GM12878 (cell line): ENCODE measurements around the gene SHISA3. TPM values are rescaled to one million over a fixed set of nuclear protein-coding genes. Genes with fewer than 3 reads are reported as not detected.

Experiments used
- ATAC-seq: fragments of 200-7000 bp; cut with Tn5 transposase; 3 replicates; pipeline ENCODE4 v1.9.1; 2020; ENCODE audit warnings: mild to moderate bottlenecking, moderate library complexity
- BruUV-seq: library from RNA; stranded (reverse); fragments of 400-500 nt; replicated peaks from 2 replicates; lab custom pipeline; 2021; lab: Mats Ljungman, UMichigan
- CTCF ChIA-PET: fragments of 300-600 bp; sonication (Branson Sonifier 250); formaldehyde crosslinking; extraction: SDS; loops from one replicate; lab custom pipeline; 2021; ENCODE audit warnings: inconsistent platforms; lab: Yijun Ruan, JAX
- POLR2A ChIA-PET: fragments of 350-600 bp; formaldehyde crosslinking; extraction: SDS; loops from one replicate; lab custom pipeline; 2021; ENCODE audit warnings: inconsistent platforms; lab: Charles Lee
- RAD21 ChIA-PET: fragments of 300-600 bp; sonication (Branson Sonifier 250); formaldehyde crosslinking; loops from one replicate; lab custom pipeline; 2023; ENCODE audit warnings: antibody characterized with exemption; ENCODE audit not compliant: unreplicated experiment; lab: Charles Lee
- SMC1A ChIA-PET: fragments of 300-600 bp; sonication (Branson Sonifier 250); formaldehyde crosslinking; loops from one replicate; lab custom pipeline; 2023; ENCODE audit not compliant: unreplicated experiment, uncharacterized antibody; lab: Charles Lee
- DNase-seq: peaks from one replicate; pipeline ENCODE4 v3.0.0-alpha.2; 2011; ENCODE audit warnings: low read depth, low spot score
- FAIRE-seq: peaks from 3 replicates; lab custom pipeline; 2011; peaks lifted over from hg19 to GRCh38; lab: Jason Lieb, UNC
- H2AFZ ChIP-seq: 2 replicates; pipeline ENCODE4 v1.6.0; 2011; ENCODE audit warnings: low read depth, low read length, control low read depth; ENCODE audit not compliant: control insufficient read depth
- H3K27ac ChIP-seq: 2 replicates; pipeline ENCODE4 v1.5.1; 2011; ENCODE audit warnings: control low read depth; ENCODE audit not compliant: control insufficient read depth, insufficient read depth
- H3K27me3 ChIP-seq, 2 experiments: replicated peaks in 1 of 2; 2 replicates each; pipeline versions ENCODE4 v1.6.0 to v1.6.1; 2011; ENCODE audit warnings: low read length in 1 of 2; ENCODE audit not compliant: control insufficient read depth in 2 of 2, insufficient read depth in 2 of 2
- H3K36me3 ChIP-seq, 2 experiments: 2 replicates each; pipeline ENCODE4 v1.5.1; 2011; ENCODE audit warnings: low read length in 1 of 2; ENCODE audit not compliant: control insufficient read depth in 2 of 2, insufficient read depth in 2 of 2
- H3K4me1 ChIP-seq: 2 replicates; pipeline ENCODE4 v1.6.1; 2011; ENCODE audit warnings: mild to moderate bottlenecking, low read length, moderate library complexity, mixed read lengths; ENCODE audit not compliant: control insufficient read depth, insufficient read depth
- H3K4me2 ChIP-seq: 2 replicates; pipeline ENCODE4 v1.6.0; 2011; ENCODE audit warnings: control low read depth; ENCODE audit not compliant: control insufficient read depth, insufficient read depth
- H3K4me3 ChIP-seq: fragments of 200-600 bp; sonication (generic); 2 replicates; pipeline ENCODE4 v1.5.1; 2016
- H3K79me2 ChIP-seq: 2 replicates; pipeline ENCODE4 v1.6.0; 2011; ENCODE audit warnings: low read length; ENCODE audit not compliant: control insufficient read depth, insufficient read depth
- H3K9ac ChIP-seq: 2 replicates; pipeline ENCODE4 v1.8.0; 2011; ENCODE audit warnings: low read length, control low read depth, mixed read lengths; ENCODE audit not compliant: control insufficient read depth, insufficient read depth
- H3K9me3 ChIP-seq: replicated peaks from 3 replicates; pipeline ENCODE4 v1.5.1; 2011; ENCODE audit warnings: mild to moderate bottlenecking, low read length; ENCODE audit not compliant: control insufficient read depth, insufficient read depth
- H4K20me1 ChIP-seq: 2 replicates; pipeline ENCODE4 v1.6.0; 2011; ENCODE audit not compliant: control insufficient read depth, insufficient read depth
- ASH2L ChIP-seq: fragments of 300-600, 200-600 bp; sonication (generic); IDR thresholded peaks from 2 replicates; pipeline ENCODE4 v1.6.1; 2017; ENCODE audit warnings: low read depth, mild to moderate bottlenecking, borderline replicate concordance
- ATF7 ChIP-seq: fragments of 450-650 bp; IDR thresholded peaks from 2 replicates; pipeline ENCODE4 v1.6.1; 2016; ENCODE audit warnings: low read depth, mild to moderate bottlenecking
- CBX3 ChIP-seq: fragments of 200-600 bp; sonication (generic); IDR thresholded peaks from 2 replicates; pipeline ENCODE4 v1.6.1; 2016; ENCODE audit warnings: low read depth, borderline replicate concordance
- CREB1 ChIP-seq: IDR thresholded peaks from 2 replicates; pipeline ENCODE4 v1.6.1; 2012; ENCODE audit warnings: low read depth, mild to moderate bottlenecking, inconsistent platforms
- CREM ChIP-seq: IDR thresholded peaks from 2 replicates; pipeline ENCODE4 v1.6.1; 2014; ENCODE audit warnings: antibody characterized with exemption, low read depth
- EP300 ChIP-seq, 2 experiments: fragments of 150-350 bp in 1 of 2; IDR thresholded peaks; 2 replicates each; pipeline ENCODE4 v1.6.1; 2011 to 2012; ENCODE audit warnings: low read depth in 2 of 2, low read length in 2 of 2, borderline replicate concordance in 1 of 2, improper control_type of control experiment in 1 of 2, inconsistent platforms in 1 of 2; ENCODE audit not compliant: control insufficient read depth in 1 of 2
- ETV6 ChIP-seq, 2 experiments: fragments of 450-650 bp in 1 of 2; IDR thresholded peaks in 1 of 2; conservative IDR thresholded peaks in 1 of 2; 2 replicates each; pipeline ENCODE4 v1.6.1; 2014; ENCODE audit warnings: antibody characterized with exemption in 1 of 2, borderline replicate concordance in 1 of 2, low read depth in 1 of 2, mild to moderate bottlenecking in 1 of 2, moderate library complexity in 1 of 2
- HDAC6 ChIP-seq: fragments of 200-600 bp; sonication (generic); IDR thresholded peaks from one replicate; pipeline ENCODE4 v1.8.0; 2017; ENCODE audit warnings: antibody characterized with exemption; ENCODE audit not compliant: unreplicated experiment
- MYC ChIP-seq: IDR thresholded peaks from 2 replicates; pipeline ENCODE4 v1.6.1; 2011; ENCODE audit warnings: mild to moderate bottlenecking, low read length, moderate library complexity, inconsistent platforms; ENCODE audit not compliant: insufficient read depth, insufficient replicate concordance, insufficient read length, severe bottlenecking
- PAX8 ChIP-seq: fragments of 450-650 bp; IDR thresholded peaks from 2 replicates; pipeline ENCODE4 v1.6.1; 2017; ENCODE audit warnings: mild to moderate bottlenecking, moderate library complexity
- POLR2AphosphoS5 ChIP-seq: IDR thresholded peaks from 2 replicates; pipeline ENCODE4 v1.6.1; 2011; ENCODE audit warnings: mild to moderate bottlenecking, low read length, inconsistent platforms
- RAD51 ChIP-seq: fragments of 450-650 bp; IDR thresholded peaks from 2 replicates; pipeline ENCODE4 v1.6.1; 2016; ENCODE audit warnings: moderate library complexity, mild to moderate bottlenecking, inconsistent platforms
- ZNF217 ChIP-seq: fragments of 450-650 bp; IDR thresholded peaks from 2 replicates; pipeline ENCODE4 v1.6.1; 2017; ENCODE audit warnings: antibody characterized with exemption, mild to moderate bottlenecking
- WGBS: methylation state at CpG from one replicate; pipeline ENCODE4 v1.1.6; 2016; ENCODE audit warnings: low lambda C conversion rate; ENCODE audit not compliant: insufficient replicate concordance, insufficient coverage; ENCODE audit errors: missing lambda C conversion rate; 5-methylcytosine and 5-hydroxymethylcytosine counted together
- in situ Hi-C: fragments of 300-500 bp; cut with MboI; formaldehyde crosslinking; loops from 9 replicates; pipeline ENCODE4 v1.14.3; 2018; ENCODE audit warnings: mixed read lengths
- intact Hi-C: fragments of 100-400 bp; cut with micrococcal nuclease; formaldehyde crosslinking; loops from one replicate; pipeline ENCODE4 v1.14.2; 2022; ENCODE audit not compliant: unreplicated experiment
- polyA plus RNA-seq, 11 experiments: library from polyadenylated mRNA; depleted of rRNA in 4 of 11; unstranded in 6 of 11; stranded (reverse) in 5 of 11; fragments of >200 nt; fragmentation: Nextera tagmentation in 4 of 11; fragmentation: Illumina TruSeq in 1 of 11; extraction: Ambion mirVana in 4 of 11; extraction: Trizol in 1 of 11; gene quantifications; 1 replicate in 1 of 11; 2 replicates in 10 of 11; pipeline versions ENCODE4 v1.2.1 to v1.2.3, GENCODE V29; 2011 to 2016; ENCODE audit warnings: inconsistent platforms in 2 of 11, missing spikeins in 2 of 11, low read depth in 1 of 11
- total RNA-seq, 4 experiments: library from RNA; depleted of rRNA in 3 of 4; stranded (reverse); fragments of >200 nt in 3 of 4; fragmentation: Illumina TruSeq in 1 of 4; extraction: Trizol in 1 of 4; gene quantifications; 2 replicates each; pipeline versions ENCODE4 v1.2.1 to v1.2.3, GENCODE V29; 2013 to 2021
- TF ChIP-seq, protein P1 (sequence below): IDR thresholded peaks from 2 replicates; pipeline ENCODE4 v1.6.1; 2012; ENCODE audit warnings: low read length, inconsistent platforms
- TF ChIP-seq, protein P2 (sequence below): fragments of 450-650 bp; formaldehyde crosslinking; IDR thresholded peaks from 2 replicates; pipeline ENCODE4 v1.5.0; 2022; ENCODE audit warnings: mild to moderate bottlenecking, missing genetic modification characterization
- TF ChIP-seq, protein P3 (sequence below): IDR thresholded peaks from 2 replicates; pipeline ENCODE4 v1.6.1; 2011; ENCODE audit warnings: borderline replicate concordance, low read depth, mild to moderate bottlenecking, moderate library complexity, low read length; ENCODE audit not compliant: insufficient read depth, poor library complexity, severe bottlenecking

Gene SHISA3
- total and polyA plus RNA-seq, 10 of the 15 experiments (the other 5 are each of a cell fraction or from before 2014, with no cell fraction given) = 0.03 to 7.2 (median 4.4) TPM

DNA sequence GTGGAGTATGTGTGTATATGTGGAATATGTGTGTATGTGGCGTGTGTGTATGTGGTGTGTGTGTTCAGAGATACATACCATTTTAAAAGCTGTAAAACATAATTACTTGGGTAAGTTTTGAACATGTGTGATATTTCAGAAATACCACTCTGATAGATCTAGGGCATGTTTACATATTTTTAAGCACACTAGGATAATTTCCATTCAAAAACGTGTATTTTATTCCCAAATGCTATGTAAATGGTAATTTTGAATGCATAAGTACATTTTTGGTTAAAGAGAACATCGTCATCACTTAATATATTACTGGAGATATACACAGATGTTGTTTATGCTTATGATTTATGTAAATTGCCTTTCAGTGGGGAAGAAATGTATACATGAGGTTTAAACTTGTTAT is 34.7 kb upstream of the SHISA3 start (continued):
- no peak for TF ChIP-seq ZNF217
- no peak for TF ChIP-seq CREM
- TF ChIP-seq HDAC6 = no peak

DNA sequence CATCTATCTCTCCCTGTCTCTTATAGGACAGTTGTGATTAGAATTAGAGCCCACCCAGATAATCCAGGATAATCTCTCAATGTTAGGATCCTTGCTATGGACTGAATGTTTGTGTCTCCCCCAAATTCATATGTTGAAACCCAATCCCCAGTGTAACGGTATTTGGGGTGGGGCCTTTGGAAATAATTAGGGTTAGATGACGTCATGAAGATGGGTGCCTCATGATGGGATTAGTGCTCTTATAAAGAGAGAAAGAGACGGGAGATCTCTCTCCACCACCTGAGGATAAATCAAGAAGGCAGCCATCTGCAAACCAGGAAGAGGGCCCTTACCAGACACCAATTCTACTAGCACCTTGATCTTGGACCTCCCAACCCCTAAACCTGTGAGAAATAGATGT is 33.7 kb upstream of the SHISA3 start:
- Histone ChIP-seq H2AFZ (no peak overlapping the region), H3K4me3 (no peak overlapping the region), H3K27me3 (no peaks in the 10 kb centered on the region), H3K9me3 (no peaks in the 10 kb centered on the region), H3K9ac (no peak overlapping the region), H3K4me2 (no peak overlapping the region), H3K36me3 (no peaks in the 10 kb centered on the region), H3K79me2 (no peaks in the 10 kb centered on the region), H3K27ac (no peak overlapping the region), H4K20me1 (no peaks in the 10 kb centered on the region), H3K4me1 (no peaks in the 10 kb centered on the region)
- ChIA-PET SMC1A (no interaction called here), RAD21 (no interaction called here), CTCF (no interaction called here), POLR2A (no interaction called here)
- FAIRE-seq (no peak), DNase-seq (no peak), ATAC-seq (no peak)
- 79% methylated on average over 3 of the region's 3 CpGs for whole genome bisulfite sequencing
- intact Hi-C loops (no loop called here), in situ Hi-C loops (no loop called here)
- no TSS peak for BruUV-seq
- no peak for TF ChIP-seq ETV6 (conservative IDR thresholded peaks at IDR 0.05 in 1 of 2, IDR thresholded peaks at IDR 0.05 in 1 of 2; ENCODE audit: borderline replicate concordance in 1 of 2, low read depth in 1 of 2)
- TF ChIP-seq ATF7 = no peak
- TF ChIP-seq POLR2AphosphoS5 = no peak
- no peak for TF ChIP-seq EP300 (IDR thresholded peaks at IDR 0.05; ENCODE audit: borderline replicate concordance in 1 of 2, control insufficient read depth in 1 of 2, low read depth in 2 of 2, low read length in 2 of 2)
- TF ChIP-seq, protein P1, sequence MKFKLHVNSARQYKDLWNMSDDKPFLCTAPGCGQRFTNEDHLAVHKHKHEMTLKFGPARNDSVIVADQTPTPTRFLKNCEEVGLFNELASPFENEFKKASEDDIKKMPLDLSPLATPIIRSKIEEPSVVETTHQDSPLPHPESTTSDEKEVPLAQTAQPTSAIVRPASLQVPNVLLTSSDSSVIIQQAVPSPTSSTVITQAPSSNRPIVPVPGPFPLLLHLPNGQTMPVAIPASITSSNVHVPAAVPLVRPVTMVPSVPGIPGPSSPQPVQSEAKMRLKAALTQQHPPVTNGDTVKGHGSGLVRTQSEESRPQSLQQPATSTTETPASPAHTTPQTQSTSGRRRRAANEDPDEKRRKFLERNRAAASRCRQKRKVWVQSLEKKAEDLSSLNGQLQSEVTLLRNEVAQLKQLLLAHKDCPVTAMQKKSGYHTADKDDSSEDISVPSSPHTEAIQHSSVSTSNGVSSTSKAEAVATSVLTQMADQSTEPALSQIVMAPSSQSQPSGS = no peak
- TF ChIP-seq MYC = no peak
- TF ChIP-seq CBX3 = no peak
- TF ChIP-seq, protein P2, sequence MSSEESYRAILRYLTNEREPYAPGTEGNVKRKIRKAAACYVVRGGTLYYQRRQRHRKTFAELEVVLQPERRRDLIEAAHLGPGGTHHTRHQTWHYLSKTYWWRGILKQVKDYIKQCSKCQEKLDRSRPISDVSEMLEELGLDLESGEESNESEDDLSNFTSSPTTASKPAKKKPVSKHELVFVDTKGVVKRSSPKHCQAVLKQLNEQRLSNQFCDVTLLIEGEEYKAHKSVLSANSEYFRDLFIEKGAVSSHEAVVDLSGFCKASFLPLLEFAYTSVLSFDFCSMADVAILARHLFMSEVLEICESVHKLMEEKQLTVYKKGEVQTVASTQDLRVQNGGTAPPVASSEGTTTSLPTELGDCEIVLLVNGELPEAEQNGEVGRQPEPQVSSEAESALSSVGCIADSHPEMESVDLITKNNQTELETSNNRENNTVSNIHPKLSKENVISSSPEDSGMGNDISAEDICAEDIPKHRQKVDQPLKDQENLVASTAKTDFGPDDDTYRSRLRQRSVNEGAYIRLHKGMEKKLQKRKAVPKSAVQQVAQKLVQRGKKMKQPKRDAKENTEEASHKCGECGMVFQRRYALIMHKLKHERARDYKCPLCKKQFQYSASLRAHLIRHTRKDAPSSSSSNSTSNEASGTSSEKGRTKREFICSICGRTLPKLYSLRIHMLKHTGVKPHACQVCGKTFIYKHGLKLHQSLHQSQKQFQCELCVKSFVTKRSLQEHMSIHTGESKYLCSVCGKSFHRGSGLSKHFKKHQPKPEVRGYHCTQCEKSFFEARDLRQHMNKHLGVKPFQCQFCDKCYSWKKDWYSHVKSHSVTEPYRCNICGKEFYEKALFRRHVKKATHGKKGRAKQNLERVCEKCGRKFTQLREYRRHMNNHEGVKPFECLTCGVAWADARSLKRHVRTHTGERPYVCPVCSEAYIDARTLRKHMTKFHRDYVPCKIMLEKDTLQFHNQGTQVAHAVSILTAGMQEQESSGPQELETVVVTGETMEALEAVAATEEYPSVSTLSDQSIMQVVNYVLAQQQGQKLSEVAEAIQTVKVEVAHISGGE = no peak
- TF ChIP-seq RAD51 = no peak
- no peak for TF ChIP-seq CREB1
- no peak for TF ChIP-seq PAX8
- TF ChIP-seq, protein P3, sequence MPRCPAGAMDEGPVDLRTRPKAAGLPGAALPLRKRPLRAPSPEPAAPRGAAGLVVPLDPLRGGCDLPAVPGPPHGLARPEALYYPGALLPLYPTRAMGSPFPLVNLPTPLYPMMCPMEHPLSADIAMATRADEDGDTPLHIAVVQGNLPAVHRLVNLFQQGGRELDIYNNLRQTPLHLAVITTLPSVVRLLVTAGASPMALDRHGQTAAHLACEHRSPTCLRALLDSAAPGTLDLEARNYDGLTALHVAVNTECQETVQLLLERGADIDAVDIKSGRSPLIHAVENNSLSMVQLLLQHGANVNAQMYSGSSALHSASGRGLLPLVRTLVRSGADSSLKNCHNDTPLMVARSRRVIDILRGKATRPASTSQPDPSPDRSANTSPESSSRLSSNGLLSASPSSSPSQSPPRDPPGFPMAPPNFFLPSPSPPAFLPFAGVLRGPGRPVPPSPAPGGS = no peak
- no peak for TF ChIP-seq ASH2L
